ENCODE data around the gene GRK1. TPM values are rescaled to one million over a fixed set of nuclear protein-coding genes. Genes with fewer than 3 reads are reported as not detected.

Gene GRK1
- total and polyA plus RNA-seq, 4 experiments from 2014 or later, result not detected

DNA sequence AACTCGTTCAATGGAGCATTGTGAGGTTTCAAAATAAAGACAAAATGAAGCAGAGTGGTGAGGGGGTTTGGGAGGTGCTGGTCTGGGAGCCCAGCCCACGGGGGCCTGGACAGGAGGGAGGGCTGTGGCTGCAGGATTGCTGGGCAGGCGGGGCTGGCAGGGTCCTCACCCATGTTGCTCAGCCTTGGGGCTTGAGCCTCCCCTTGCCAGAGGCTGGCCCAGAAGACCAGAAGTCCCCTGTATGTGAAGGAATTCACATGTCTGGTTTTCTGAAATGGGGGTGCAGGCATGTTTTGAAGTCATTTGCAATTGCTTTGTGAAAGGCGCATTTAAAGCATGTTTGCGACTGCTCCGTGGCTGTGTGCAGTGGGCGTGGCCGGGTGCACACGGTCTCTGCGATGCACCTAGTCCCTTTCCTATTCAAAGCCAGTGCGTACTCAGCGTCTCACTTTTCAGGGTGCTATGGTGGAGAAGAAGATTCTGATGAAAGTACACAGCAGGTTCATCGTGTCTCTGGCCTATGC, 2.3 kb downstream of the GRK1 start:
- no peak overlapping the region for H3K4me3 ChIP-seq (ENCODE audit: low read length in 2 of 2)
- ChIA-PET POLR2A (ENCODE audit: partially characterized antibody) (no interaction called here), CTCF (ENCODE audit: partially characterized antibody) (no interaction called here)
- intact Hi-C loops (cut with micrococcal nuclease), result no loop called here
- peaks cover 2% of the 10 kb centered on the region in 2 donors for H3K27me3 Mint-ChIP-seq
- H3K27ac ChIP-seq (ENCODE audit: low read depth, low read length), result no peak overlapping the region
- H3K36me3 ChIP-seq (ENCODE audit: insufficient read depth, low read length), result no peaks in the 10 kb centered on the region
- peaks cover 0 to 2% (median under 1%) of the 10 kb centered on the region in 4 donors for H3K4me1 Mint-ChIP-seq
- H3K9me3 ChIP-seq (ENCODE audit: control insufficient read depth in 1 of 2, low read length in 2 of 2), result no peaks in the 10 kb centered on the region
- H3K4me3 Mint-ChIP-seq, result no peak overlapping the region
- no peak overlapping the region for H3K27ac Mint-ChIP-seq
- H3K27me3 ChIP-seq (ENCODE audit: insufficient read depth, low read length), result no peaks in the 10 kb centered on the region
- H3K4me1 ChIP-seq (ENCODE audit: insufficient read depth, low read length), result no peaks in the 10 kb centered on the region
- no peak for DNase-seq
- H3K36me3 Mint-ChIP-seq, result no peaks in the 10 kb centered on the region
- H3K9me3 Mint-ChIP-seq, result no peaks in the 10 kb centered on the region

DNA sequence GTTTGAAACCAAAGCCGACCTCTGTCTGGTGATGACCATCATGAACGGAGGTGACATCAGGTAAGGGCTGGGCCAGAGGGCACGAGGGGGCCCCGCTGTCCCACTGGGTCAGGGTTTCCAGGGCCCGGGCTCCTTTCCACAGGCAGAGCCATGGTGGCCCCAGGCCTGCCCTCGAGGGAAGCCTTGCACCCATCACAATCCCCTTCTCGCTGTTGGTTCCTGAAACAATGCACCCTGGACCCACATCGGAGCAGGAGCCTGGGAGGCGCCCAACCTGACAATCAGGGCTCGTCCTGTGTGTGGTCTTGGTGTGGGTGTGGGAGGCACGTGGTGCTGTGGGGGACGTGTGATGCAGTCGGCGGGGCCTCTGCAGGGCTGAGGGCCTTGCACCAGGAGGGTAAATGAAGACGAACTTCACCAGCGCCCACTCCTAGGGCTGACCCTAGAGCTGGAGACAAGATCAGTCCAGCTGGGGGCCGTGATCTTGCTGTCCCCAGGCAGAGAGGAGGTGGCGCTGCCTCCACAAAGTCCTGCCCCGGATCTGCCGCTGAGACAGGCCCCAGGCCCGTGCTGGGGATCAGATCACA, 2.8 kb downstream of the GRK1 start:
- no peak for DNase-seq
- no peaks in the 10 kb centered on the region for H3K27me3 ChIP-seq (ENCODE audit: insufficient read depth, low read length)
- H3K27ac ChIP-seq (ENCODE audit: low read depth, low read length), result no peak overlapping the region
- CTCF ChIA-PET (ENCODE audit: partially characterized antibody), result no interaction called here
- Mint-ChIP-seq H3K4me3 (no peak overlapping the region), H3K36me3 (no peaks in the 10 kb centered on the region), H3K4me1 (peaks cover 0 to 2% (median under 1%) of the 10 kb centered on the region in 4 donors), H3K27me3 (peaks cover 2% of the 10 kb centered on the region in 2 donors), H3K27ac (peak overlapping the region in 1 of 7 donors; percentile 54), H3K9me3 (no peaks in the 10 kb centered on the region)
- no peak overlapping the region for H3K4me3 ChIP-seq (ENCODE audit: low read length in 2 of 2)
- H3K36me3 ChIP-seq (ENCODE audit: insufficient read depth, low read length), result no peaks in the 10 kb centered on the region
- H3K9me3 ChIP-seq (ENCODE audit: control insufficient read depth in 1 of 2, low read length in 2 of 2), result no peaks in the 10 kb centered on the region
- H3K4me1 ChIP-seq (ENCODE audit: insufficient read depth, low read length), result no peaks in the 10 kb centered on the region
- intact Hi-C loops (cut with micrococcal nuclease), result no loop called here
- POLR2A ChIA-PET (ENCODE audit: partially characterized antibody), result no interaction called here

DNA sequence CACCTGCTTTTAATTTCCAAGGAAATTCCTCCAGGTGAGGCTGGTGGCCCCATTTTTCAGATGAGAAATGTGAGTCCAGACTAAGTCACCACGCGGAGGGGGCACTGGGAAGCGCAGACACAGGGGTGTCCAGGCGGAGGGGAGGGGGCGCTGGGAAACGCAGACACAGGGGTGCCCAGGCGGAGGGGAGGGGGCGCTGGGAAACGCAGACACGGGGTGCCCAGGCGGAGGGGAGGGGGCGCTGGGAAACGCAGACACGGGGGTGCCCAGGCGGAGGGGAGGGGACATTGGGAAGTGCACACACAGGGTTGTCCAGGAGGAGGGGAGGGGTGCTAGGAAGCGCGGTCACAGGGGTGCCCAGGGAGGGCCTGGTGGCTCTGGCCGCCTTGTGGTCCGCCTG, 3.5 kb downstream of the GRK1 start:
- Histone ChIP-seq H3K36me3 (ENCODE audit: insufficient read depth, low read length) (no peaks in the 10 kb centered on the region), H3K27ac (ENCODE audit: low read depth, low read length) (no peak overlapping the region), H3K4me3 (ENCODE audit: low read length in 2 of 2) (no peak overlapping the region), H3K9me3 (ENCODE audit: control insufficient read depth in 1 of 2, low read length in 2 of 2) (no peaks in the 10 kb centered on the region), H3K4me1 (ENCODE audit: insufficient read depth, low read length) (no peaks in the 10 kb centered on the region), H3K27me3 (ENCODE audit: insufficient read depth, low read length) (no peaks in the 10 kb centered on the region)
- Mint-ChIP-seq H3K9me3 (no peaks in the 10 kb centered on the region), H3K27ac (peak overlapping the region in 1 of 7 donors; percentile 54), H3K36me3 (no peaks in the 10 kb centered on the region), H3K27me3 (peaks cover 0 to 2% of the 10 kb centered on the region in 2 donors), H3K4me1 (peaks cover 0 to 2% (median under 1%) of the 10 kb centered on the region in 4 donors), H3K4me3 (no peak overlapping the region)
- CTCF ChIA-PET (ENCODE audit: partially characterized antibody), result no interaction called here
- DNase-seq, result no peak
- POLR2A ChIA-PET (ENCODE audit: partially characterized antibody), result no interaction called here
- intact Hi-C loops (cut with micrococcal nuclease), result no loop called here

DNA sequence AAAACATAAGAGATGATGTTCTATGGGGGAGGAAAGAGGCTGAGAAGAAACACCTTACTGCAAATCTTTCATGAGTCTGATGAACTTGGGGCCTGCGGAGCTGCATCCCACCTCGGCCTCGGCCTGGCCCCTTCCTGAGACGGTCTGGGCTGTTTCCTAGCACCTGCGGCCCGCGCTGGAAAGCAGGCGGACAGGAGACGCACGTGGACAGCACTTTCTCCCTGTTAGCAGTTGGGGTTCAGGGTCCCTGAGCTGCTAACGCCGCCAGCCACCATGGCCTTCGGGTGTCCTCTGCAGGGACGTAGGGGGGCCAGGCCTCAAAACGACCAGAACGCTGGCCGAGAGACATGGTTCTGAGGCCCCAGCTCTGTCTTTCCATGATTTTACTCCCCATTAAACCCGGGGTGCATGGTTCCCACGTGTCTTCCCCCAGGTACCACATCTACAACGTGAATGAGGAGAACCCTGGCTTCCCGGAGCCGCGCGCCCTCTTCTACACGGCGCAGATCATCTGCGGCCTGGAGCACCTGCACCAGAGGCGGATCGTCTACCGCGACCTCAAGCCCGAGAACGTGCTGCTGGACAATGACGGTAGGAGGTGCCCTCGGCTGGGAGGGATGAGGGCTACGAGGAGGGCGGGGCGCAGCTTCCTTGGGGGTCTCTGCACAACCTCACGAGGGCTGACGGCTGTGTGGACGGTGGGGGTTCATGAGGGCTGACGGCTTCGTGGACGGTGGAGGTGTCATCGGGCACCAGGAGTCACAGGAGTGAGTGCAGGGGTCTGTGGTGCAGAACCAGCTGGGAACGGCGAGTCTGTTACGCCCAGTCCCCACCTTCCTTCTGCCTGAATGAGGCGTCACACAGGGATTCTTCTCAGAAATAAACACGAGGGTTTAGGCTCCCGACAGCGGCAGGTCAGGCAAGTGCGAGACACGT, 4.3 kb downstream of the GRK1 start:
- H3K9me3 Mint-ChIP-seq, result no peaks in the 10 kb centered on the region
- CTCF ChIA-PET (ENCODE audit: partially characterized antibody), result no interaction called here
- DNase-seq, result no peak
- H3K4me1 Mint-ChIP-seq, result peaks cover 0 to 2% (median under 1%) of the 10 kb centered on the region in 4 donors
- H3K36me3 Mint-ChIP-seq, result no peaks in the 10 kb centered on the region
- no peaks in the 10 kb centered on the region for H3K27me3 ChIP-seq (ENCODE audit: insufficient read depth, low read length)
- H3K27ac Mint-ChIP-seq, result peak overlapping the region in 1 of 7 donors; percentile 59
- POLR2A ChIA-PET (ENCODE audit: partially characterized antibody), result no interaction called here
- H3K27me3 Mint-ChIP-seq, result peaks cover 0 to 2% of the 10 kb centered on the region in 2 donors
- H3K4me3 ChIP-seq (ENCODE audit: low read length in 2 of 2), result no peak overlapping the region
- no peak overlapping the region for H3K4me3 Mint-ChIP-seq
- intact Hi-C loops (cut with micrococcal nuclease), result no loop called here
- no peaks in the 10 kb centered on the region for H3K9me3 ChIP-seq (ENCODE audit: control insufficient read depth in 1 of 2, low read length in 2 of 2)
- no peak overlapping the region for H3K27ac ChIP-seq (ENCODE audit: low read depth, low read length)
- H3K36me3 ChIP-seq (ENCODE audit: insufficient read depth, low read length), result no peaks in the 10 kb centered on the region
- H3K4me1 ChIP-seq (ENCODE audit: insufficient read depth, low read length), result no peaks in the 10 kb centered on the region

DNA sequence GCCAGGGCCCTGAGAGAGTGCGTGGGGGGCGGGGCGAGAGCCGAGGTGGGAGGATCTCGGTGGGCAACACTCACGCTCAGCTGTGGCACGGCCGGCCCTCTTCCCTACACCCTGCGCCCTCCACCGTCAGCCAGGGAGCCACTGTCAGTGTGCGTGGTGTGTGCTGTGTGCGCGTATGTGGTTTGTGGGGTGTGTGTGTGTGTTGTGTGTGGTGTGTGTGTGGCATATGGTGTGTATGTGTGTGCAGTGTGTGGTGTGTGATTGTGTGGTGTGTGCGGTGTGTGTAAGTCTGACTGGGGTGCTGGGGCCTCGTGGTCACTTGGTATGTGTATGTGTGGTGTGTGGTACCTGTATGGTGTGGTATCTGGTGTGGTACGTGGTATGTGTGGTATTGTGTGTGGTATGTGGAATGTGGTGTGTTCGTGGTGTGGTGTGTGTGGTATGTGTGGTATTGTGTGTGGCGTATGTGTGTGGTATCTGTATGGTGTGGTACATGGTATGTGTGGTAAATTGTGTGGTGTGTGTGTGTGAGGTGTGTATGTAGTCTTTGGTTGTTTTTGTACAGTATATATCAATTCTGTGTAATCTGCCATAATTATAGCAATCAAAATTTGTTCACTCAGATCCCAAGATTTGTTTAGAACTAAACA, 5.1 kb downstream of the GRK1 start:
- Mint-ChIP-seq H3K9me3 (no peaks in the 10 kb centered on the region), H3K27me3 (peaks cover 0 to 2% of the 10 kb centered on the region in 2 donors), H3K36me3 (no peaks in the 10 kb centered on the region), H3K27ac (peak overlapping the region in 3 of 7 donors; percentile 1 to 20 (median 1)), H3K4me3 (peak overlapping the region in 3 of 8 donors; percentile 2 to 10 (median 3)), H3K4me1 (peaks cover 0 to 2% (median under 1%) of the 10 kb centered on the region in 4 donors)
- no peaks in the 10 kb centered on the region for H3K27me3 ChIP-seq (ENCODE audit: insufficient read depth, low read length)
- CTCF ChIA-PET (ENCODE audit: partially characterized antibody), result no interaction called here
- no peak overlapping the region for H3K4me3 ChIP-seq (ENCODE audit: low read length in 2 of 2)
- intact Hi-C loops (cut with micrococcal nuclease), result no loop called here
- no peaks in the 10 kb centered on the region for H3K9me3 ChIP-seq (ENCODE audit: control insufficient read depth in 1 of 2, low read length in 2 of 2)
- POLR2A ChIA-PET (ENCODE audit: partially characterized antibody), result no interaction called here
- DNase-seq, result no peak
- no peak overlapping the region for H3K27ac ChIP-seq (ENCODE audit: low read depth, low read length)
- no peaks in the 10 kb centered on the region for H3K4me1 ChIP-seq (ENCODE audit: insufficient read depth, low read length)
- no peaks in the 10 kb centered on the region for H3K36me3 ChIP-seq (ENCODE audit: insufficient read depth, low read length)

DNA sequence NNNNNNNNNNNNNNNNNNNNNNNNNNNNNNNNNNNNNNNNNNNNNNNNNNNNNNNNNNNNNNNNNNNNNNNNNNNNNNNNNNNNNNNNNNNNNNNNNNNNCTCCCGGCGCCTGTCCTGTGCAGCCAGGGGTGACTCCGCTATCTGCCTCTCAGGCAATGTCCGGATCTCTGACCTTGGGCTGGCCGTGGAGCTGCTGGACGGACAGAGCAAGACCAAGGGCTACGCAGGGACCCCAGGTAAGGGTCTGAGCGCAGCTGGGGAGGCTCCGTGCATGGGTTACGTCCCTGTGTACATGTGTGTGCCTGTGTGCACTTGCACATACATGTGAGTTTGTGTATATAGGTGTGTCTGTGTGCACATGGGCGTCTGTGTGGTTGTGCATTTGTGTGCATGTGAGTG, 55.9 kb downstream of the GRK1 start:
- peaks cover 0 to 3% of the 10 kb centered on the region in 2 donors for H3K36me3 Mint-ChIP-seq
- ChIA-PET POLR2A (ENCODE audit: partially characterized antibody) (no interaction called here), CTCF (ENCODE audit: partially characterized antibody) (no interaction called here)
- peaks cover 17% of the 10 kb centered on the region for H3K4me1 ChIP-seq (ENCODE audit: insufficient read depth, low read length)
- H3K27ac ChIP-seq (ENCODE audit: low read depth, low read length), result no peak overlapping the region
- H3K27me3 Mint-ChIP-seq, result peaks cover 0 to 3% of the 10 kb centered on the region in 2 donors
- DNase-seq, result no peak
- intact Hi-C loops (cut with micrococcal nuclease), result no loop called here
- H3K4me3 ChIP-seq (ENCODE audit: low read length in 2 of 2), result no peak overlapping the region
- H3K4me1 Mint-ChIP-seq, result peaks cover 0 to 15% (median 7%) of the 10 kb centered on the region in 4 donors
- peak overlapping the region in 3 of 7 donors; percentile 77 to 99 (median 85) for H3K27ac Mint-ChIP-seq
- peaks cover 0 to 12% (median 0%) of the 10 kb centered on the region in 8 donors for H3K9me3 Mint-ChIP-seq
- H3K4me3 Mint-ChIP-seq, result peak overlapping the region in 6 of 8 donors; percentile 2 to 71 (median 46)
- H3K36me3 ChIP-seq (ENCODE audit: insufficient read depth, low read length), result no peaks in the 10 kb centered on the region
- H3K27me3 ChIP-seq (ENCODE audit: insufficient read depth, low read length), result no peaks in the 10 kb centered on the region
- no peaks in the 10 kb centered on the region for H3K9me3 ChIP-seq (ENCODE audit: control insufficient read depth in 1 of 2, low read length in 2 of 2)
